ENCODE data around the gene MGAT4B. TPM values are rescaled to one million over a fixed set of nuclear protein-coding genes. Genes with fewer than 3 reads are reported as not detected.

MGAT4B gene
- total and polyA plus RNA-seq, 2 of the 4 experiments (the other 2 are of a cell fraction): 73.7 to 155 TPM

DNA sequence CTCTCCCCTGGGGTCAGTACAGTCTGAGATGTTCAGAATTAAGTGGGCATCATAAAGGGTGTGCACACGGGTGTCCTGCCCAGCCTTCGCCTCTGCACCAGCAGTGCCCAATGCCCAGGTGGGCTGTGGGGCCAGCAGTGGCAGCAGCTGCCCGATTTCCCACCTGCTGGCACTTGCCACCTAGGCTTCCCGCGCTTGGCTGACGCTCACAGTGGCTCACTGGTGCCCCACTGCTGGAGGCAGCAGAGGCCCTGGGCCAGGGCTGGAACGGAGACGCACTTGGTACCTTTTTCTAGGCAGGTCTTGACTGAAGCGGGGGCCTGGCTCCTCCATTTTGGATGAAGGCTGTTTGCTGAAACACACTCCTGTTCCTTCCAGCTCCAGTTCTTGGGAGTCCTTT, 35.0 kb upstream of the MGAT4B start:
- no peaks in the 10 kb centered on the region for H3K27me3 ChIP-seq (ENCODE audit: control insufficient read depth, insufficient read depth, low read length)
- ChIA-PET CTCF (interaction anchor here (0.6 kb wide), 1 partner anchor 1279 kb away, joined by 3 read pairs; no protein-coding TSS in a partner anchor), POLR2A (ENCODE audit: unreplicated experiment) (interaction anchor here (0.6 kb wide), 1 partner anchor 22 kb away, joined by 3 read pairs; no protein-coding TSS in a partner anchor)
- dilution Hi-C loops (cut with HindIII; ENCODE audit: low sequenced_read_pairs, unreplicated experiment) (no loop called here), in situ Hi-C loops (cut with MboI; ENCODE audit: low sequenced_read_pairs) (no loop called here), intact Hi-C loops (cut with micrococcal nuclease) (no loop called here)
- H2BK20ac ChIP-seq (ENCODE audit: low read depth, low read length): no peak overlapping the region
- H3K79me1 ChIP-seq (ENCODE audit: low read depth in 1 of 2, low read length in 2 of 2): peaks cover 0 to 1% of the 10 kb centered on the region in 2 experiments; a peak in 1 of 4 replicates
- H4K91ac ChIP-seq (ENCODE audit: insufficient read depth, low read depth, low read length): no peak overlapping the region
- H3K9ac ChIP-seq (ENCODE audit: low read depth, low read length): no peak overlapping the region
- no peaks in the 10 kb centered on the region for H3K9me1 ChIP-seq (ENCODE audit: insufficient read depth, low read length)
- no peak overlapping the region for H4K8ac ChIP-seq (ENCODE audit: low read depth in 2 of 2, low read length in 2 of 2)
- peaks cover 29% of the 10 kb centered on the region for H4K20me1 ChIP-seq (ENCODE audit: insufficient read depth, low read length)
- H2AK5ac ChIP-seq (ENCODE audit: low read depth, low read length): no peak overlapping the region
- peaks cover 43% of the 10 kb centered on the region for H3K36me3 ChIP-seq (ENCODE audit: control insufficient read depth, insufficient read depth, low read length)
- no peak overlapping the region for H3K4me2 ChIP-seq (ENCODE audit: low read depth, low read length)
- no peak overlapping the region for H2AFZ ChIP-seq (replicated peaks; ENCODE audit: low read length, poor library complexity)
- DNase-seq (no peak), ATAC-seq (ENCODE audit: low read depth) (no peak)
- no peak overlapping the region for H3K18ac ChIP-seq (ENCODE audit: low read depth, low read length)
- H2BK120ac ChIP-seq (ENCODE audit: low read depth, low read length): no peak overlapping the region
- no peak overlapping the region for H2BK5ac ChIP-seq (ENCODE audit: low read depth, low read length, poor library complexity, severe bottlenecking)
- H4K5ac ChIP-seq (ENCODE audit: low read depth, low read length): no peak overlapping the region
- H2BK15ac ChIP-seq (ENCODE audit: low read depth, low read length): no peak overlapping the region
- no peak overlapping the region for H3K4me3 ChIP-seq (ENCODE audit: insufficient read depth, low read depth, low read length)
- H3K27ac ChIP-seq (ENCODE audit: insufficient read depth, low read length): no peak overlapping the region
- WGBS, 2 experiments (ENCODE audit: extremely low coverage in 2 of 2, insufficient read length in 1 of 2): 100% methylated on average over 1 of the region's 9 CpGs; no CpG with 5 or more reads in 1 of the 2 experiments
- TF ChIP-seq RCOR1 (IDR thresholded peaks at IDR 0.05; ENCODE audit: insufficient replicate concordance, low read length) (no peak), SMC3 (IDR thresholded peaks at IDR 0.05; ENCODE audit: low read depth, low read length) (no peak), NFE2L2 (IDR thresholded peaks at IDR 0.05; ENCODE audit: low read depth, low read length) (no peak), POLR2A (IDR thresholded peaks at IDR 0.05; ENCODE audit: low read depth, low read length) (no peak), RAD21 (IDR thresholded peaks at IDR 0.05; ENCODE audit: low read length) (no peak)
- no peaks in the 10 kb centered on the region for H3K4me1 ChIP-seq (ENCODE audit: control insufficient read depth, insufficient read depth, low read length)
- peaks cover 10% of the 10 kb centered on the region for H3K9me3 ChIP-seq (ENCODE audit: control insufficient read depth, insufficient read depth, low read length)
- no peak overlapping the region for H3K23ac ChIP-seq (ENCODE audit: low read depth, low read length)
- H2AK9ac ChIP-seq (replicated peaks; ENCODE audit: low read depth, low read length, poor library complexity): no peak overlapping the region
- no TSS peak for BruUV-seq (replicated peaks)
- H3K4ac ChIP-seq (ENCODE audit: low read depth, low read length): no peak overlapping the region
- no peak overlapping the region for H3K14ac ChIP-seq (replicated peaks; ENCODE audit: low read depth, low read length)
- no peak overlapping the region for H3K56ac ChIP-seq (ENCODE audit: extremely low read depth, insufficient read depth, low read length)

Measured in IMR-90 (cell line).